ENCODE measurements around the gene CXXC4. TPM values are rescaled to one million over a fixed set of nuclear protein-coding genes. Genes with fewer than 3 reads are reported as not detected.

The CXXC4 gene
- total RNA-seq, 3 donors from 2014 or later (not counting 1 experiment from before 2014, with no cell fraction given): 0.77 to 2.1 (median 0.82) TPM

DNA sequence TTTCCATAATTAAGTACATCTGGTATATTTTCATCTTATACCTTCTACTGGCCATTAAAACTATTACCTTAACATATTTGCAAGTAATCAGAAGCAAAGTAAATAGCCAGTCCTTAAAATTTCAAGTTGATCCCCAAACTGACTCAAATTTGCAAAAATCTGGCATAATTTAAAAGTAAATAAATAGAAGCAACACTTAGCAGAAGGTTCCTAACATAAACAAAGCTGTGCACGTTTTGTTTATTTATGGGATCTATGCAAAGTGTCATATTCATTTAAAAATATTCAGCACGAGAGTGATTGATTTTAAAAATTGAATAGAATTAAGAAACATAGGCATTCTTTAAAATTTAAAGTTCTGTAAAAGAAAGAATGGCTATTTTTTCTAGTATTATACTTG, 9.8 kb upstream of the CXXC4 start:
- intact Hi-C loops (cut with micrococcal nuclease): no loop called here
- Histone ChIP-seq H3K27ac (ENCODE audit: low read length) (no peak overlapping the region), H3K4me1 (ENCODE audit: control insufficient read depth, insufficient read depth, low read length) (no peaks in the 10 kb centered on the region), H3K36me3 (ENCODE audit: control insufficient read depth, insufficient read depth, low read length) (no peaks in the 10 kb centered on the region), H3K27me3 (ENCODE audit: control insufficient read depth, insufficient read depth, low read length) (no peaks in the 10 kb centered on the region), H3K4me3 (ENCODE audit: low read length) (no peak overlapping the region), H3K9me3 (ENCODE audit: control insufficient read depth, insufficient read depth, low read length) (no peaks in the 10 kb centered on the region)
- H3K4me3 Mint-ChIP-seq: no peak overlapping the region
- H3K27me3 Mint-ChIP-seq (ENCODE audit: low read depth in 2 of 2): peaks cover 13% of the 10 kb centered on the region in 2 donors
- TF ChIP-seq, protein P1, sequence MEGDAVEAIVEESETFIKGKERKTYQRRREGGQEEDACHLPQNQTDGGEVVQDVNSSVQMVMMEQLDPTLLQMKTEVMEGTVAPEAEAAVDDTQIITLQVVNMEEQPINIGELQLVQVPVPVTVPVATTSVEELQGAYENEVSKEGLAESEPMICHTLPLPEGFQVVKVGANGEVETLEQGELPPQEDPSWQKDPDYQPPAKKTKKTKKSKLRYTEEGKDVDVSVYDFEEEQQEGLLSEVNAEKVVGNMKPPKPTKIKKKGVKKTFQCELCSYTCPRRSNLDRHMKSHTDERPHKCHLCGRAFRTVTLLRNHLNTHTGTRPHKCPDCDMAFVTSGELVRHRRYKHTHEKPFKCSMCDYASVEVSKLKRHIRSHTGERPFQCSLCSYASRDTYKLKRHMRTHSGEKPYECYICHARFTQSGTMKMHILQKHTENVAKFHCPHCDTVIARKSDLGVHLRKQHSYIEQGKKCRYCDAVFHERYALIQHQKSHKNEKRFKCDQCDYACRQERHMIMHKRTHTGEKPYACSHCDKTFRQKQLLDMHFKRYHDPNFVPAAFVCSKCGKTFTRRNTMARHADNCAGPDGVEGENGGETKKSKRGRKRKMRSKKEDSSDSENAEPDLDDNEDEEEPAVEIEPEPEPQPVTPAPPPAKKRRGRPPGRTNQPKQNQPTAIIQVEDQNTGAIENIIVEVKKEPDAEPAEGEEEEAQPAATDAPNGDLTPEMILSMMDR (IDR thresholded peaks at IDR 0.05): no peak
- H3K9me3 Mint-ChIP-seq: no peaks in the 10 kb centered on the region
- DNase-seq (no peak), ATAC-seq (no peak)
- no peak overlapping the region for H3K27ac Mint-ChIP-seq
- WGBS (ENCODE audit: insufficient coverage): no CpG with 5 or more reads among the region's 2 CpGs
- H3K4me1 Mint-ChIP-seq: no peaks in the 10 kb centered on the region
- H3K36me3 Mint-ChIP-seq: no peaks in the 10 kb centered on the region

DNA sequence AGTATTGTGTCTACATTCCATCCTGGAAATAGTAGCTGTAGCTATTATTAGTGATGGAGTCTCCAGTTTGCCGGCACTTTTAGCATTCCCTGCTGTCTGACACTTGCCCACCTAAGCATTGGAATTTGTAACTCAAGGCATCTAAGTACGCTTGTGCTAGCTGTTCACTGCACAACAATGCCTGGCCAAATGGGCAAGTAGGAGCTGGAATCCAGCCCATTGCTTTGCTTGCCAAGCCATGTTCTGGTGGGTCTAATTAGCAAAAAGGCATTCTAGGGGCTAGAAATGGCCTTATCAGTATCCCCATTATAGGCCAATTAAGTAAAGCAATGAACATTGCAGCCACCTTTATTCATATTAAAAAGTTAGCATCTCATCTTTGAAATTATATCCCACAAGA, 7.8 kb upstream of the CXXC4 start:
- no peak for DNase-seq
- TF ChIP-seq, protein P1 (IDR thresholded peaks at IDR 0.05): no peak
- Mint-ChIP-seq H3K36me3 (no peaks in the 10 kb centered on the region), H3K4me3 (no peak overlapping the region), H3K9me3 (no peaks in the 10 kb centered on the region), H3K27me3 (ENCODE audit: low read depth in 2 of 2) (peaks cover 13 to 25% of the 10 kb centered on the region in 2 donors), H3K4me1 (no peaks in the 10 kb centered on the region), H3K27ac (no peak overlapping the region)
- 90% methylated on average over 2 of the region's 2 CpGs for WGBS (ENCODE audit: insufficient coverage)
- Histone ChIP-seq H3K27me3 (ENCODE audit: control insufficient read depth, insufficient read depth, low read length) (no peaks in the 10 kb centered on the region), H3K4me1 (ENCODE audit: control insufficient read depth, insufficient read depth, low read length) (no peaks in the 10 kb centered on the region), H3K36me3 (ENCODE audit: control insufficient read depth, insufficient read depth, low read length) (no peaks in the 10 kb centered on the region), H3K27ac (ENCODE audit: low read length) (no peak overlapping the region), H3K9me3 (ENCODE audit: control insufficient read depth, insufficient read depth, low read length) (no peaks in the 10 kb centered on the region), H3K4me3 (ENCODE audit: low read length) (no peak overlapping the region)
- intact Hi-C loops (cut with micrococcal nuclease): no loop called here
- ATAC-seq: no peak

DNA sequence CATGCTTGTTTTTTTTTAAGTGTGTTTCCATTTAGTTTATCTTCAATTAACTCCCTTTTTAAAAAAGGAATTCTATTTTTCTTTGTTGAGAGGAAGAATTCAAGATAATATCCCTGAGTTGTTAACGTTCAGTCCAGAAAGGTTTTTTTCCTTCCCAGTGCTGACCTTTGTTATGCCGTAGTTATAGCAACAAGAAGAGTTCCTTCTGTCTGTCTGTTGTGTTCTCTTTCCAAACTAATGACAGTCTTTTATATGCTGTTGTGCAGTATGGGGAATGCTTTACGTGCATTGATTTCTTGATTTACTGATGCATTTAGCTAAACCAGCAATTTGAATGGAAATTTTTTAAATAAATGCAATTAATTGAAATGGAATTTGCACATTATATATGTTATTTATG, 6.6 kb upstream of the CXXC4 start:
- Histone ChIP-seq H3K4me3 (ENCODE audit: low read length) (no peak overlapping the region), H3K9me3 (ENCODE audit: control insufficient read depth, insufficient read depth, low read length) (no peaks in the 10 kb centered on the region), H3K36me3 (ENCODE audit: control insufficient read depth, insufficient read depth, low read length) (no peaks in the 10 kb centered on the region), H3K27me3 (ENCODE audit: control insufficient read depth, insufficient read depth, low read length) (peaks cover 3% of the 10 kb centered on the region), H3K4me1 (ENCODE audit: control insufficient read depth, insufficient read depth, low read length) (no peaks in the 10 kb centered on the region), H3K27ac (ENCODE audit: low read length) (no peak overlapping the region)
- no peaks in the 10 kb centered on the region for H3K4me1 Mint-ChIP-seq
- ATAC-seq (no peak), DNase-seq (no peak)
- peaks cover 13 to 25% of the 10 kb centered on the region in 2 donors for H3K27me3 Mint-ChIP-seq (ENCODE audit: low read depth in 2 of 2)
- intact Hi-C loops (cut with micrococcal nuclease): no loop called here
- H3K9me3 Mint-ChIP-seq: no peaks in the 10 kb centered on the region
- no peak overlapping the region for H3K4me3 Mint-ChIP-seq
- no peaks in the 10 kb centered on the region for H3K36me3 Mint-ChIP-seq
- 89% methylated on average over 2 of the region's 3 CpGs for WGBS (ENCODE audit: insufficient coverage)
- TF ChIP-seq, protein P1 (IDR thresholded peaks at IDR 0.05): no peak
- no peak overlapping the region for H3K27ac Mint-ChIP-seq

DNA sequence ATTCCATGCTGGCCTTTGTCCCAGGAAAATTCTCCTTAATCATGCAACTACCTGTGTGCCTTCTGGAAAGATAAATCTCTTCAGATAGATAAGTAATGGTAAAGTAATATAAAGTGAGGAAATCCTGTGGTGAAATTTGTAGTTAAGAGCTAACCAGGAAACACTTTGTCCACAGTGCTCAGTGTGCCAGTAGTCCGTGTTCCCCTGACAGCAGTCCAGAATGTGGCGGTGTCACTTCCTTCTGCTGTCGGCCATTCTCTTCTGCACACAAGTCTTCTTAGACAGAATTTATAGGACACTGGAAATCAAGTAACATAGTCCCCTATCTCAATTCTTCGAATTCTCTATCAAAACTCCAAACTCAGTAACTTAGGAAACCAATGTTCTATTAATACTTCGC, 5.7 kb upstream of the CXXC4 start:
- Mint-ChIP-seq H3K27me3 (ENCODE audit: low read depth in 2 of 2) (peaks cover 9 to 30% of the 10 kb centered on the region in 2 donors), H3K36me3 (no peaks in the 10 kb centered on the region), H3K4me1 (peaks cover 4% of the 10 kb centered on the region in 2 donors), H3K9me3 (no peaks in the 10 kb centered on the region), H3K4me3 (no peak overlapping the region), H3K27ac (no peak overlapping the region)
- H3K9me3 ChIP-seq (ENCODE audit: control insufficient read depth, insufficient read depth, low read length): no peaks in the 10 kb centered on the region
- no peak overlapping the region for H3K4me3 ChIP-seq (ENCODE audit: low read length)
- H3K27me3 ChIP-seq (ENCODE audit: control insufficient read depth, insufficient read depth, low read length): peaks cover 3% of the 10 kb centered on the region
- TF ChIP-seq, protein P1 (IDR thresholded peaks at IDR 0.05): no peak
- intact Hi-C loops (cut with micrococcal nuclease): no loop called here
- ATAC-seq (no peak), DNase-seq (no peak)
- no peak overlapping the region for H3K27ac ChIP-seq (ENCODE audit: low read length)
- no peaks in the 10 kb centered on the region for H3K4me1 ChIP-seq (ENCODE audit: control insufficient read depth, insufficient read depth, low read length)
- no peaks in the 10 kb centered on the region for H3K36me3 ChIP-seq (ENCODE audit: control insufficient read depth, insufficient read depth, low read length)
- 39% methylated on average over 5 of the region's 5 CpGs for WGBS (ENCODE audit: insufficient coverage)

Data from natural killer cell (primary cell).